Breast epithelium (tissue), 3 donors: ENCODE results near the gene CHPF.

Experiments
- CTCF ChIP-seq, 3 donors: fragments of 450-650 bp; IDR thresholded peaks; one replicate each; pipeline ENCODE4 v1.5.1; 2016 to 2017; ENCODE audit warnings: antibody characterized with exemption in 3 of 3, mild to moderate bottlenecking in 3 of 3, moderate library complexity in 3 of 3
- POLR2AphosphoS5 ChIP-seq, 3 donors: sonication (generic); formaldehyde crosslinking; IDR thresholded peaks; one replicate each; pipeline ENCODE4 v1.6.1; 2017; ENCODE audit warnings: antibody characterized with exemption in 3 of 3

- TF ChIP-seq CTCF (IDR thresholded peaks at IDR 0.05) (no peak), POLR2AphosphoS5 (IDR thresholded peaks at IDR 0.05) (no peak)
These were observed 25.4 kb downstream of the CHPF start for GRCh38 chr2:219517954-219518778.
